ENCODE data around the gene MACROD2.
"Not testable (repeated sequence)": the region's sequence is repeated elsewhere in the genome, so short reads cannot be mapped to it uniquely, and the experiment has no call there.

MACROD2 gene

GRCh38 chr20:14915356-14915755 lies 920.0 kb downstream of the MACROD2 start:
- no peaks in the 10 kb centered on the region for H3K27me3 ChIP-seq (ENCODE audit: control insufficient read depth in 1 of 2, insufficient read depth in 2 of 2, low read length in 2 of 2)
- no peak overlapping the region for H3K27ac ChIP-seq (ENCODE audit: low read length)
- H3K9me3 ChIP-seq (ENCODE audit: control insufficient read depth in 2 of 2, low read length in 2 of 2): no peaks in the 10 kb centered on the region
- H3K4me1 ChIP-seq (ENCODE audit: control insufficient read depth, insufficient read depth, low read length): no peaks in the 10 kb centered on the region
- H3K36me3 ChIP-seq (ENCODE audit: control insufficient read depth in 2 of 2, insufficient read depth in 2 of 2, low read length in 2 of 2): no peaks in the 10 kb centered on the region
- H3K4me3 ChIP-seq (ENCODE audit: low read length in 2 of 2): peak overlapping the region; percentile 54 to 58
- H3K9ac ChIP-seq (ENCODE audit: low read length in 2 of 2): no peak overlapping the region

GRCh38 chr20:14916360-14916920 lies 921.1 kb downstream of the MACROD2 start:
- Histone ChIP-seq H3K9ac (ENCODE audit: low read length in 2 of 2) (peak overlapping the region in 1 of 2 donors; percentile 26), H3K36me3 (ENCODE audit: control insufficient read depth in 2 of 2, insufficient read depth in 2 of 2, low read length in 2 of 2) (no peaks in the 10 kb centered on the region), H3K27ac (ENCODE audit: low read length) (no peak overlapping the region), H3K4me1 (ENCODE audit: control insufficient read depth, insufficient read depth, low read length) (no peaks in the 10 kb centered on the region), H3K9me3 (ENCODE audit: control insufficient read depth in 2 of 2, low read length in 2 of 2) (no peaks in the 10 kb centered on the region), H3K27me3 (ENCODE audit: control insufficient read depth in 1 of 2, insufficient read depth in 2 of 2, low read length in 2 of 2) (no peaks in the 10 kb centered on the region), H3K4me3 (ENCODE audit: low read length in 2 of 2) (no peak overlapping the region)

- H3K9ac ChIP-seq (ENCODE audit: low read length in 2 of 2): no peak overlapping the region
- H3K9me3 ChIP-seq (ENCODE audit: control insufficient read depth in 2 of 2, low read length in 2 of 2): no peaks in the 10 kb centered on the region
- no peak overlapping the region for H3K27ac ChIP-seq (ENCODE audit: low read length)
- H3K4me1 ChIP-seq (ENCODE audit: control insufficient read depth, insufficient read depth, low read length): no peaks in the 10 kb centered on the region
- H3K27me3 ChIP-seq (ENCODE audit: control insufficient read depth in 1 of 2, insufficient read depth in 2 of 2, low read length in 2 of 2): no peaks in the 10 kb centered on the region
- H3K4me3 ChIP-seq (ENCODE audit: low read length in 2 of 2): no peak overlapping the region
- H3K36me3 ChIP-seq (ENCODE audit: control insufficient read depth in 2 of 2, insufficient read depth in 2 of 2, low read length in 2 of 2): no peaks in the 10 kb centered on the region
Measured at GRCh38 chr20:14918281-14918680, 923.0 kb downstream of the MACROD2 start.

- no peaks in the 10 kb centered on the region for H3K36me3 ChIP-seq (ENCODE audit: control insufficient read depth in 2 of 2, insufficient read depth in 2 of 2, low read length in 2 of 2)
- no peak overlapping the region for H3K4me3 ChIP-seq (ENCODE audit: low read length in 2 of 2)
- no peak overlapping the region for H3K9ac ChIP-seq (ENCODE audit: low read length in 2 of 2)
- H3K9me3 ChIP-seq (ENCODE audit: control insufficient read depth in 2 of 2, low read length in 2 of 2): no peaks in the 10 kb centered on the region
- no peak overlapping the region for H3K27ac ChIP-seq (ENCODE audit: low read length)
- H3K4me1 ChIP-seq (ENCODE audit: control insufficient read depth, insufficient read depth, low read length): no peaks in the 10 kb centered on the region
- no peaks in the 10 kb centered on the region for H3K27me3 ChIP-seq (ENCODE audit: control insufficient read depth in 1 of 2, insufficient read depth in 2 of 2, low read length in 2 of 2)
Measured at GRCh38 chr20:14918976-14919375, 923.7 kb downstream of the MACROD2 start.

- no peaks in the 10 kb centered on the region for H3K4me1 ChIP-seq (ENCODE audit: control insufficient read depth, insufficient read depth, low read length)
- H3K27ac ChIP-seq (ENCODE audit: low read length): no peak overlapping the region
- no peaks in the 10 kb centered on the region for H3K27me3 ChIP-seq (ENCODE audit: control insufficient read depth in 1 of 2, insufficient read depth in 2 of 2, low read length in 2 of 2)
- no peaks in the 10 kb centered on the region for H3K9me3 ChIP-seq (ENCODE audit: control insufficient read depth in 2 of 2, low read length in 2 of 2)
- no peak overlapping the region for H3K9ac ChIP-seq (ENCODE audit: low read length in 2 of 2)
- H3K4me3 ChIP-seq (ENCODE audit: low read length in 2 of 2): no peak overlapping the region
- no peaks in the 10 kb centered on the region for H3K36me3 ChIP-seq (ENCODE audit: control insufficient read depth in 2 of 2, insufficient read depth in 2 of 2, low read length in 2 of 2)
Measured at GRCh38 chr20:14919501-14920081, 924.3 kb downstream of the MACROD2 start.

GRCh38 chr20:14921513-14921912 lies 926.2 kb downstream of the MACROD2 start:
- H3K9ac ChIP-seq (ENCODE audit: low read length in 2 of 2): no peak overlapping the region
- no peaks in the 10 kb centered on the region for H3K27me3 ChIP-seq (ENCODE audit: control insufficient read depth in 1 of 2, insufficient read depth in 2 of 2, low read length in 2 of 2)
- no peaks in the 10 kb centered on the region for H3K36me3 ChIP-seq (ENCODE audit: control insufficient read depth in 2 of 2, insufficient read depth in 2 of 2, low read length in 2 of 2)
- H3K4me1 ChIP-seq (ENCODE audit: control insufficient read depth, insufficient read depth, low read length): no peaks in the 10 kb centered on the region
- H3K9me3 ChIP-seq (ENCODE audit: control insufficient read depth in 2 of 2, low read length in 2 of 2): no peaks in the 10 kb centered on the region
- H3K27ac ChIP-seq (ENCODE audit: low read length): no peak overlapping the region
- no peak overlapping the region for H3K4me3 ChIP-seq (ENCODE audit: low read length in 2 of 2)

GRCh38 chr20:14922503-14923267 lies 927.4 kb downstream of the MACROD2 start:
- Histone ChIP-seq H3K4me1 (ENCODE audit: control insufficient read depth, insufficient read depth, low read length) (no peaks in the 10 kb centered on the region), H3K27ac (ENCODE audit: low read length) (no peak overlapping the region), H3K36me3 (ENCODE audit: control insufficient read depth in 2 of 2, insufficient read depth in 2 of 2, low read length in 2 of 2) (no peaks in the 10 kb centered on the region), H3K9ac (ENCODE audit: low read length in 2 of 2) (no peak overlapping the region), H3K4me3 (ENCODE audit: low read length in 2 of 2) (no peak overlapping the region), H3K27me3 (ENCODE audit: control insufficient read depth in 1 of 2, insufficient read depth in 2 of 2, low read length in 2 of 2) (no peaks in the 10 kb centered on the region), H3K9me3 (ENCODE audit: control insufficient read depth in 2 of 2, low read length in 2 of 2) (no peaks in the 10 kb centered on the region)

GRCh38 chr20:14924433-14924832 lies 929.1 kb downstream of the MACROD2 start:
- H3K9me3 ChIP-seq (ENCODE audit: control insufficient read depth in 2 of 2, low read length in 2 of 2): no peaks in the 10 kb centered on the region
- H3K27me3 ChIP-seq (ENCODE audit: control insufficient read depth in 1 of 2, insufficient read depth in 2 of 2, low read length in 2 of 2): no peaks in the 10 kb centered on the region
- no peak overlapping the region for H3K27ac ChIP-seq (ENCODE audit: low read length)
- no peaks in the 10 kb centered on the region for H3K4me1 ChIP-seq (ENCODE audit: control insufficient read depth, insufficient read depth, low read length)
- no peak overlapping the region for H3K9ac ChIP-seq (ENCODE audit: low read length in 2 of 2)
- H3K36me3 ChIP-seq (ENCODE audit: control insufficient read depth in 2 of 2, insufficient read depth in 2 of 2, low read length in 2 of 2): no peaks in the 10 kb centered on the region
- H3K4me3 ChIP-seq (ENCODE audit: low read length in 2 of 2): no peak overlapping the region

- H3K4me3 ChIP-seq (ENCODE audit: low read length in 2 of 2): no peak overlapping the region
- no peak overlapping the region for H3K9ac ChIP-seq (ENCODE audit: low read length in 2 of 2)
- H3K9me3 ChIP-seq (ENCODE audit: control insufficient read depth in 2 of 2, low read length in 2 of 2): no peaks in the 10 kb centered on the region
- H3K27ac ChIP-seq (ENCODE audit: low read length): no peak overlapping the region
- no peaks in the 10 kb centered on the region for H3K4me1 ChIP-seq (ENCODE audit: control insufficient read depth, insufficient read depth, low read length)
- H3K27me3 ChIP-seq (ENCODE audit: control insufficient read depth in 1 of 2, insufficient read depth in 2 of 2, low read length in 2 of 2): no peaks in the 10 kb centered on the region
- H3K36me3 ChIP-seq (ENCODE audit: control insufficient read depth in 2 of 2, insufficient read depth in 2 of 2, low read length in 2 of 2): no peaks in the 10 kb centered on the region
Measured at GRCh38 chr20:14925300-14925699, 930.0 kb downstream of the MACROD2 start.

- H3K9ac ChIP-seq (ENCODE audit: low read length in 2 of 2); H3K4me3 ChIP-seq (ENCODE audit: low read length in 2 of 2); H3K4me1 ChIP-seq (ENCODE audit: control insufficient read depth, insufficient read depth, low read length); H3K9me3 ChIP-seq (ENCODE audit: control insufficient read depth in 2 of 2, low read length in 2 of 2); H3K27me3 ChIP-seq (ENCODE audit: control insufficient read depth in 1 of 2, insufficient read depth in 2 of 2, low read length in 2 of 2); H3K36me3 ChIP-seq (ENCODE audit: control insufficient read depth in 2 of 2, insufficient read depth in 2 of 2, low read length in 2 of 2); H3K27ac ChIP-seq (ENCODE audit: low read length): not testable (repeated sequence)
Measured at GRCh38 chr20:14926436-14926835, 931.1 kb downstream of the MACROD2 start.

GRCh38 chr20:14928083-14928482 lies 932.8 kb downstream of the MACROD2 start:
- no peaks in the 10 kb centered on the region for H3K9me3 ChIP-seq (ENCODE audit: control insufficient read depth in 2 of 2, low read length in 2 of 2)
- no peaks in the 10 kb centered on the region for H3K36me3 ChIP-seq (ENCODE audit: control insufficient read depth in 2 of 2, insufficient read depth in 2 of 2, low read length in 2 of 2)
- H3K9ac ChIP-seq (ENCODE audit: low read length in 2 of 2): no peak overlapping the region
- no peaks in the 10 kb centered on the region for H3K27me3 ChIP-seq (ENCODE audit: control insufficient read depth in 1 of 2, insufficient read depth in 2 of 2, low read length in 2 of 2)
- no peaks in the 10 kb centered on the region for H3K4me1 ChIP-seq (ENCODE audit: control insufficient read depth, insufficient read depth, low read length)
- H3K4me3 ChIP-seq (ENCODE audit: low read length in 2 of 2): no peak overlapping the region
- no peak overlapping the region for H3K27ac ChIP-seq (ENCODE audit: low read length)
